Measurements from ENCODE around the gene TBC1D5.

DNA sequence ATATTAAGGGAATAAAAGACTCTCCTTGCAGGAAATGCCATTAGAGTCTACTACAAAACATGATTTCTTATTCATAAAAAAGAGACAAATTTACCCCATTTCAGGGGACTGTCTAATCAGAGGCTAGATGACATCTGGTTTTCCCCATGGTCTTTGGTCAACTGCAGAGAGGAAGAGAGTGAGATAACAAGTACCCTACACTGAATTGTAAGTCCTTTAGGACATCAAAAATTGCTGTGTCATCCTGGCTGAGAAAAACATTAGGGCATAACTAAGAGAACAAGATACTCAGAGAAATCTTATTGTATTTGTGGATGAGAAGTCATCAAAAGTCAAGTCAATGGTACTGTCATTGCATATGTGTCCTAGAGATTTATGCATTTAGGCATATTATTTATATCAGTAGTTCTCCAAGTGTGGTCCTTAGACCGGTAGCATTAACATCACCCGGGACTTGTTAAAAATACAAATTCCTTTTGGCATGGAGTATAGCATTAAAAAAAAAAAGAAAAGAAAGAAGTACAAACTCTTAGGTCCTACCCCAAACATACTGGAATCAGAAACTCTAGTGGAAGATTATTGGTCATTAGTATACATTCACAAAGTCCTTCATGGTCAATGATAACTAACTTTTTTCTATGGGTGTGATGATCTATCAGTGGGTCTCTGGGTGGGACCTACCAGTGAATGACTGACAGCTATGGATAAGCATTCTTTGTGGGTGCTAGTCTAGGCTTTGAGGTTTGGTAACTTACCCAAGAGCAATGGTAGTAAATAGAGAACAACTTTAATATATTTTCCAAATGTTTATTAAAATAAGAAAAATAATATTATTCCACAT is 29.0 kb upstream of the TBC1D5 start:
- TF ChIP-seq, protein P1, sequence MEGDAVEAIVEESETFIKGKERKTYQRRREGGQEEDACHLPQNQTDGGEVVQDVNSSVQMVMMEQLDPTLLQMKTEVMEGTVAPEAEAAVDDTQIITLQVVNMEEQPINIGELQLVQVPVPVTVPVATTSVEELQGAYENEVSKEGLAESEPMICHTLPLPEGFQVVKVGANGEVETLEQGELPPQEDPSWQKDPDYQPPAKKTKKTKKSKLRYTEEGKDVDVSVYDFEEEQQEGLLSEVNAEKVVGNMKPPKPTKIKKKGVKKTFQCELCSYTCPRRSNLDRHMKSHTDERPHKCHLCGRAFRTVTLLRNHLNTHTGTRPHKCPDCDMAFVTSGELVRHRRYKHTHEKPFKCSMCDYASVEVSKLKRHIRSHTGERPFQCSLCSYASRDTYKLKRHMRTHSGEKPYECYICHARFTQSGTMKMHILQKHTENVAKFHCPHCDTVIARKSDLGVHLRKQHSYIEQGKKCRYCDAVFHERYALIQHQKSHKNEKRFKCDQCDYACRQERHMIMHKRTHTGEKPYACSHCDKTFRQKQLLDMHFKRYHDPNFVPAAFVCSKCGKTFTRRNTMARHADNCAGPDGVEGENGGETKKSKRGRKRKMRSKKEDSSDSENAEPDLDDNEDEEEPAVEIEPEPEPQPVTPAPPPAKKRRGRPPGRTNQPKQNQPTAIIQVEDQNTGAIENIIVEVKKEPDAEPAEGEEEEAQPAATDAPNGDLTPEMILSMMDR (IDR thresholded peaks at IDR 0.05), result no peak
- no peak for TF ChIP-seq EZH2 (IDR thresholded peaks at IDR 0.05; ENCODE audit: borderline replicate concordance, insufficient read depth, low read depth, low read length, poor library complexity, severe bottlenecking)

Data from B cell (primary cell).